Lower leg skin (tissue), 4 donors: ENCODE data around the gene TBC1D10B. TPM values are rescaled to one million over a fixed set of nuclear protein-coding genes. Genes with fewer than 3 reads are reported as not detected.

Source experiments
- DNase-seq, 2 donors: peaks; one replicate each; pipeline ENCODE4 v3.0.0-alpha.2; 2019; ENCODE audit warnings: low spot score in 2 of 2
- H3K4me3 ChIP-seq: fragments of 200-600 bp; sonication (generic); 2 replicates; pipeline ENCODE4 v1.5.1; 2017; ENCODE audit warnings: mild to moderate bottlenecking, low read depth; ENCODE audit not compliant: poor library complexity, severe bottlenecking
- POLR2A ChIP-seq, 2 donors: fragments of 450-650 bp; IDR thresholded peaks; one replicate each; pipeline ENCODE4 v1.6.1; 2016 to 2017; ENCODE audit warnings: antibody characterized with exemption in 2 of 2, mild to moderate bottlenecking in 1 of 2, moderate library complexity in 1 of 2
- WGBS, 2 donors: methylation state at CpG; one replicate each; pipeline ENCODE4 v1.1.5; 2018; 5-methylcytosine and 5-hydroxymethylcytosine counted together
- intact Hi-C: fragments of 100-400 bp; cut with DNase I; formaldehyde crosslinking; loops from one replicate; pipeline ENCODE4 v1.15.0; 2023; ENCODE audit warnings: low total_unique reads
- total RNA-seq, 4 donors: library from RNA; depleted of rRNA; stranded (reverse); fragments of >200 nt; gene quantifications; one replicate each; pipeline ENCODE4 v1.1.0, GENCODE V29; 2016
- TF ChIP-seq, protein P1 (sequence below), 3 donors: fragments of 450-650 bp; IDR thresholded peaks; one replicate each; pipeline ENCODE4 v1.5.1; 2016; ENCODE audit warnings: antibody characterized with exemption in 3 of 3, mild to moderate bottlenecking in 3 of 3, moderate library complexity in 2 of 3

The TBC1D10B gene
- total RNA-seq, 4 donors from 2014 or later, result 33.2 to 51.8 (median 41.9) TPM

DNA sequence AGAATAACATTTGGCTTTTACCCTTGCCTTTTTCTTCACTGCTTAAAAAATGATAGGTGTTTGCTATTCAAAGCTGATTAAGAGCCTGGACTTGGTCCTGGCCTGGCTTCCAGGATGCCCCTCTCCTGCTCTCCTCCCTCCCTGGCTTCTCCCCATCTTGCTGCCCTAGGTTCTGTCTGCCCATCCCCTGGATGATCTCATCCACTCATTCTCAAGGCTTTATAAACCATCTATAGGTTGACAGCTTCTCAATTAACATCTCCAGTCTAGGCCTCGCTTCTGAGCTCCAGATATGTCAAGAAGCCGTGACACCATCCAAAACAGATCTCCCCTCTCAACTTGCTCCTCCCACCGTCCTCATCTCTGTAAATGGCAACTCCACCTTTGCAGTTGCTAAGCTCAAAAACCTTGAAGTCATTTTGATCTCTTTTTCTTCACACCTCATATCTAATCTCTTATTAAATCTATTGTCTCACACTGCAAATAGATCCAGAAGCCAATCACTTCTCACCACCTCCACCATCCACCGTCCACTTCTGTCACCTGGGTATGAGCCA is 45.8 kb upstream of the TBC1D10B start:
- TF ChIP-seq, protein P1, sequence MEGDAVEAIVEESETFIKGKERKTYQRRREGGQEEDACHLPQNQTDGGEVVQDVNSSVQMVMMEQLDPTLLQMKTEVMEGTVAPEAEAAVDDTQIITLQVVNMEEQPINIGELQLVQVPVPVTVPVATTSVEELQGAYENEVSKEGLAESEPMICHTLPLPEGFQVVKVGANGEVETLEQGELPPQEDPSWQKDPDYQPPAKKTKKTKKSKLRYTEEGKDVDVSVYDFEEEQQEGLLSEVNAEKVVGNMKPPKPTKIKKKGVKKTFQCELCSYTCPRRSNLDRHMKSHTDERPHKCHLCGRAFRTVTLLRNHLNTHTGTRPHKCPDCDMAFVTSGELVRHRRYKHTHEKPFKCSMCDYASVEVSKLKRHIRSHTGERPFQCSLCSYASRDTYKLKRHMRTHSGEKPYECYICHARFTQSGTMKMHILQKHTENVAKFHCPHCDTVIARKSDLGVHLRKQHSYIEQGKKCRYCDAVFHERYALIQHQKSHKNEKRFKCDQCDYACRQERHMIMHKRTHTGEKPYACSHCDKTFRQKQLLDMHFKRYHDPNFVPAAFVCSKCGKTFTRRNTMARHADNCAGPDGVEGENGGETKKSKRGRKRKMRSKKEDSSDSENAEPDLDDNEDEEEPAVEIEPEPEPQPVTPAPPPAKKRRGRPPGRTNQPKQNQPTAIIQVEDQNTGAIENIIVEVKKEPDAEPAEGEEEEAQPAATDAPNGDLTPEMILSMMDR (IDR thresholded peaks at IDR 0.05), result no peak
- no peak for TF ChIP-seq POLR2A (IDR thresholded peaks at IDR 0.05)
- no peak overlapping the region for H3K4me3 ChIP-seq
- 95 to 98% methylated on average over 4 of the region's 4 CpGs for WGBS, 2 donors
- intact Hi-C loops, result no loop called here
- no peak for DNase-seq

DNA sequence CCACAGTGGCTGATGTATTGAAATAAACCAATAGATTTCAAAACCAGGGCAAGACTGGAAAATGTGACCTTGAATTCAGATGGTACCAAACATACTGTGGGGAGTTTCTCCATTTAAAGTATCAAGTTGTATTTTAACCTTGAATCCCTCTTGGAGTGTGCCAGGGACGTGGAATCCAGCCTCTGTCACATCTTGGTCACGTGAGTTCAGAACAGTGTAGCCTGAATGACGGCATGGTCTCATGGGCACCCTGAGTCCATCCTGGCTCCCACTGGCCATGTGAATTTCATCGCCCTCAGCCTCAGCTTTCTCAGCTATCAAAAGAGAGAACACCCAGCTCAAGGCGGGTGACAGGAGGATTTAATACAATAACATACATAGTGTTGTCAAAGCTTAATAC is 43.9 kb upstream of the TBC1D10B start:
- no peak overlapping the region for H3K4me3 ChIP-seq
- intact Hi-C loops, result no loop called here
- no peak for DNase-seq
- TF ChIP-seq, protein P1 (IDR thresholded peaks at IDR 0.05), result no peak
- no peak for TF ChIP-seq POLR2A (IDR thresholded peaks at IDR 0.05)
- WGBS, 2 donors, result 73% methylated on average over 5 of the region's 5 CpGs

- TF ChIP-seq POLR2A (IDR thresholded peaks at IDR 0.05), result no peak
- TF ChIP-seq, protein P1 (IDR thresholded peaks at IDR 0.05), result no peak
- 75 to 78% methylated on average over 6 of the region's 6 CpGs for WGBS, 2 donors
- H3K4me3 ChIP-seq, result no peak overlapping the region
- DNase-seq, result no peak
- intact Hi-C loops, result no loop called here
These were observed 43.0 kb upstream of the TBC1D10B start for GRCh38 chr16:30413112-30413806.

DNA sequence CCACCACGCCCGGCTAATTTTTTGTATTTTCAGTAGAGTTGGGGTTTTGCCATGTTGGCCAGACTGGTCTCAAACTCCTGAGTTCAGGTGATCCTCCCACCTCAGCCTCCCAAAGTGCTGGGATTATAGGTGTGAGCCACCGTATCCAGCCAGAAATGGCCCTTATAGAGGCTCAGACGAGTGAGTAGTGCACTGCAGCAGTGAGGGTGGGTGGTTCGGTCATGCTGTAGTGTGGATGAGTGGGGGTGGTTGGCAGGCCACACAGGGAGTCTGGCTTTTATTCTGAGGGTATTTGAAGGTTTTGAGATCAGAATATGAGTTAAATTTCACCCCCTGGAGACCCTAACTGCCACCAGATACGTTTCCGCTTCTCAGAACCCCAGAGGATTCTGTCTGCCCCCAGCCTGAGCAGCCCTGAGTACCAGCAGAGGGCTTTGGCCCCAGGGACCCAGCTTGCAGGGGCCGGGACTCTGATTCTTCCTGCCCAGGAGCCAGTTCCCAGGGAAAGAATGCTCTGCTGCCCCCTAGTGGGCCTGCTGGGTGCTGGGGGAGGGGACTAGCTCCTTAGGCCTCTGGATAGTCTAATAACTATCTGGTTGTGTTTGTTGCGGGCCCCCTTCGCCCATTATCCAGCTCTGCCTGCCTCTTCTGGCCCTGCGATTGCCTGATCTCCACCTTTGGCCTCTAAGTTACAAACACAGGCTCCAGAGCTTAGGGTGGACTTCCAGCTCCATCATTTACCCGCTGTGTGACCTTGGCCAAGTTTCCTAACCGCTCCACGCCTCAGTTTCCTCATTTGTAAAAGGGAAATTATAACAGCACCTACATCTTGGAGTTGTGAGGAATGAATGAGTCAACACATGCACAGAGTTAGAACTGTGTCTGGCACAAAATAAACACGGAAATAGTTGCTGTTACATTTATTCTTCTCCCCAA is 39.1 kb upstream of the TBC1D10B start:
- peak; percentile 88 to 98 for DNase-seq
- TF ChIP-seq, protein P1 (IDR thresholded peaks at IDR 0.05), result peak in 1 of 3 donors; percentile 70
- TF ChIP-seq POLR2A (IDR thresholded peaks at IDR 0.05), result no peak
- intact Hi-C loops, result no loop called here
- no peak overlapping the region for H3K4me3 ChIP-seq
- 38 to 48% methylated on average over 12 to 15 of the region's 15 CpGs for WGBS, 2 donors

- H3K4me3 ChIP-seq, result peak overlapping the region; percentile 56
- 10 to 16% methylated on average over 10 to 19 of the region's 19 CpGs for WGBS, 2 donors
- intact Hi-C loops, result no loop called here
- no peak for DNase-seq
- TF ChIP-seq, protein P1 (IDR thresholded peaks at IDR 0.05), result no peak
- no peak for TF ChIP-seq POLR2A (IDR thresholded peaks at IDR 0.05)
These were observed 37.7 kb upstream of the TBC1D10B start for GRCh38 chr16:30407804-30408534.
